Measurements from ENCODE around the gene S100A8.

DNA sequence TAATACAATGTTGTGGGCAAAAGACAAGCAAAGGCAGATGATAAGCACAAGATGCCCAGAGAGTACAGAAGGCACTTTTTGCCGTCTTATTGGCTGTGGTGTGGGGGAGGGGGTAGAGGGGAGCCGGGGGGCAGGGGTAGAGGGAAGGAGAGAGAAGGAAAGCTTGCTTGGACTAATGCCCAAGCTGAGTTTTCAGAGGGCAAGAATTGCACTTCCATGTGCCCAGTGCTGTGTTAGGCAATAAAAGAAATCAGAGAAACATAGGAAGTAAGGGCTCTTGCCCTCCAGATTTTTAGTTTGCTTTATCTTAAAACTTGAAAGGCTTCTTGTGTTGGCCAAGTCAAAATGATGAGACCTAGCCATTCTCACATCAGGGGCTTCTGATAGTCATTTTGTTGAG lies 23.8 kb downstream of the S100A8 start:
- no peak for TF ChIP-seq POLR2AphosphoS5 (IDR thresholded peaks at IDR 0.05; ENCODE audit: insufficient read depth, low read depth, low read length)
- TF ChIP-seq, protein P1, sequence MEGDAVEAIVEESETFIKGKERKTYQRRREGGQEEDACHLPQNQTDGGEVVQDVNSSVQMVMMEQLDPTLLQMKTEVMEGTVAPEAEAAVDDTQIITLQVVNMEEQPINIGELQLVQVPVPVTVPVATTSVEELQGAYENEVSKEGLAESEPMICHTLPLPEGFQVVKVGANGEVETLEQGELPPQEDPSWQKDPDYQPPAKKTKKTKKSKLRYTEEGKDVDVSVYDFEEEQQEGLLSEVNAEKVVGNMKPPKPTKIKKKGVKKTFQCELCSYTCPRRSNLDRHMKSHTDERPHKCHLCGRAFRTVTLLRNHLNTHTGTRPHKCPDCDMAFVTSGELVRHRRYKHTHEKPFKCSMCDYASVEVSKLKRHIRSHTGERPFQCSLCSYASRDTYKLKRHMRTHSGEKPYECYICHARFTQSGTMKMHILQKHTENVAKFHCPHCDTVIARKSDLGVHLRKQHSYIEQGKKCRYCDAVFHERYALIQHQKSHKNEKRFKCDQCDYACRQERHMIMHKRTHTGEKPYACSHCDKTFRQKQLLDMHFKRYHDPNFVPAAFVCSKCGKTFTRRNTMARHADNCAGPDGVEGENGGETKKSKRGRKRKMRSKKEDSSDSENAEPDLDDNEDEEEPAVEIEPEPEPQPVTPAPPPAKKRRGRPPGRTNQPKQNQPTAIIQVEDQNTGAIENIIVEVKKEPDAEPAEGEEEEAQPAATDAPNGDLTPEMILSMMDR (IDR thresholded peaks at IDR 0.05; ENCODE audit: extremely low read depth in 1 of 2, insufficient read depth in 1 of 2, low read depth in 1 of 2, low read length in 2 of 2): no peak
- TF ChIP-seq POLR2A (IDR thresholded peaks at IDR 0.05; ENCODE audit: low read depth, low read length): no peak
- no peak for TF ChIP-seq GATA2 (IDR thresholded peaks at IDR 0.05; ENCODE audit: insufficient read depth, insufficient read length, low read depth, low read length)
- TF ChIP-seq, protein P2, sequence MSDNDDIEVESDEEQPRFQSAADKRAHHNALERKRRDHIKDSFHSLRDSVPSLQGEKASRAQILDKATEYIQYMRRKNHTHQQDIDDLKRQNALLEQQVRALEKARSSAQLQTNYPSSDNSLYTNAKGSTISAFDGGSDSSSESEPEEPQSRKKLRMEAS (IDR thresholded peaks at IDR 0.05; ENCODE audit: insufficient read depth, insufficient read length): no peak

All from endothelial cell of umbilical vein (primary cell).